GM12892 (cell line): ENCODE results near the gene FARP1. TPM values are rescaled to one million over a fixed set of nuclear protein-coding genes. Genes with fewer than 3 reads are reported as not detected.

Experiments
- DNase-seq: peaks from one replicate; pipeline ENCODE4 v3.0.0; 2011; ENCODE audit not compliant: insufficient read length
- FAIRE-seq: peaks from 2 replicates; lab custom pipeline; 2011; peaks lifted over from hg19 to GRCh38; lab: Jason Lieb, UNC
- POLR2A ChIP-seq: IDR thresholded peaks from 2 replicates; pipeline ENCODE4 v1.6.1; 2011; ENCODE audit warnings: low read depth, low read length, control low read depth
- POLR2AphosphoS5 ChIP-seq: IDR thresholded peaks from 2 replicates; pipeline ENCODE4 v1.6.1; 2011; ENCODE audit warnings: low read depth, low read length, control low read depth
- TAF1 ChIP-seq: IDR thresholded peaks from 2 replicates; pipeline ENCODE4 v1.6.1; 2011; ENCODE audit warnings: low read depth, mild to moderate bottlenecking, control low read depth, low read length, borderline replicate concordance
- polyA plus RNA-seq: library from polyadenylated mRNA; unstranded; fragments of >200 nt; gene quantifications from one replicate; pipeline ENCODE4 v1.2.1, GENCODE V29; 2012; ENCODE audit warnings: missing spikeins, inconsistent platforms; ENCODE audit not compliant: missing spikeins

Gene FARP1
- 0.49 TPM for polyA plus RNA-seq

DNA sequence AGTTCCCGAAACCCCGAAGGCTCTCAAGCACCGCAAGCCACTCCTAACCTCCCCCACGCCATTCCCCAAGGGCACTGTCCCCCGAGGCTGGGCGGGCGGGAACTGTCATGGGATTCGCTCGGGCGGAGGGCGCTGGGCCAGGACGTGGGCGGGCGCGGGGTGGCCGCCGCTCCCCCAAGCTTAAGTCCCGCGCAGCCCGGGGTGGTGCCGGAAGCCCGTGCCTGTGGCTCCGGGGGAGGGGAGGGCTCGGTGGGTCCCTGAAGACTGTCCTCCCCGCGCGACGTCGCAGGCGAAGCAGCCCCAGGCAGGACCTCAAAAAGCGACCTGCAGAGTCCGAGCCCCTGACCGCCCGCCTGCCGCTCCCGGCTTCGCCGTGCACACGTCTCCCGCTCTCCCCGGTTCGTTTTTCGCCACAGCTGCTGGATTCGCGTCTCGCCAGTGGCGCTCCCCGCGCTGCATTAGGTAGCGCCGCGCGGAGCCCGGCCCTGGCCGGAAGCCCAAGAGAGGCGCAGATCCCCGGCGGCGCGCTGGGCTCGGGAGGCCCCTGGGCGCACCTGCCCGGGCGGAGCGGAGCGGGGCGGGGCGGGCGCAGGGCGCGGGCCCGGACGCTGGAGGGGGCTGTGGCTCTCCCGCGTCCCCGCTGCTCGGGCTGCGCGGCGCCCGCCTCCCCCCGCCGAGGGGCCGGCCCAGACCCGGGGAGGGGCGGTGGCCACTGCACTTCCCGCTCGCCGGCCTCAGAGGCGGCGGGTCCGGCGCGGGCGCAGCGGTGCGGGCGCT, at the start of gene FARP1:
FARP1 (plus strand) TSS at position 715 of the 777 bp plus-strand sequence. CDS start 70,149 bp downstream, outside the sequence.
- TF ChIP-seq POLR2A (no peak), TAF1 (no peak), POLR2AphosphoS5 (no peak)
- peak; percentile 38 for DNase-seq
- FAIRE-seq = no peak

GRCh38 chr13:98094678-98095266, 48.1 kb upstream of the FARP1 start:
- no peak for DNase-seq
- TF ChIP-seq POLR2A = no peak
- TF ChIP-seq TAF1 = no peak
- no peak for TF ChIP-seq POLR2AphosphoS5
- no peak for FAIRE-seq

GRCh38 chr13:98096059-98096458, 46.8 kb upstream of the FARP1 start:
- no peak for TF ChIP-seq TAF1
- TF ChIP-seq POLR2A = no peak
- no peak for TF ChIP-seq POLR2AphosphoS5
- DNase-seq (no peak), FAIRE-seq (no peak)

- DNase-seq = no peak
- no peak for FAIRE-seq
- TF ChIP-seq TAF1 (no peak), POLR2A (no peak), POLR2AphosphoS5 (no peak)
These were observed 45.1 kb upstream of the FARP1 start for GRCh38 chr13:98097749-98098148.

GRCh38 chr13:98098516-98098915, 44.4 kb upstream of the FARP1 start:
- no peak for TF ChIP-seq POLR2A
- no peak for TF ChIP-seq TAF1
- TF ChIP-seq POLR2AphosphoS5 = no peak
- DNase-seq (no peak), FAIRE-seq (no peak)

DNA sequence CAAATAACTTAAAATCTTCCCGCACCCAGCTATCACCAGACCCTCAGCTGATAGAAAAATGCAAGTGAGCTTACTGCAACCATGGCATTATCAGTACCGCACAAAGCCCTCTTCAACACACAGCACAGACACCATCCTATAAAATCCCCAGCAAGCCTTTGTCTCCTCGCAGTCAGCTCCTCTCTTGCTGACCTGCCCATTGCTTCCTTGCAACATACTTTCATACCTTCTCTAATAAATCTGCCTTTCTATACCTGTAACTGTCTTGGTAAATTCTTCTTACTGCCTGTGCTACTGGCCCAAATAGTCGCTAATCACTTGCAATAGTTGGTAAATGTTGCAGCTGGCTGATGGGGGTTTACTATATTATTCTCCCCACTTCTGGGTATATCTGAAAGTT, 43.3 kb upstream of the FARP1 start:
- TF ChIP-seq POLR2A (no peak), TAF1 (no peak), POLR2AphosphoS5 (no peak)
- FAIRE-seq (no peak), DNase-seq (no peak)

DNA sequence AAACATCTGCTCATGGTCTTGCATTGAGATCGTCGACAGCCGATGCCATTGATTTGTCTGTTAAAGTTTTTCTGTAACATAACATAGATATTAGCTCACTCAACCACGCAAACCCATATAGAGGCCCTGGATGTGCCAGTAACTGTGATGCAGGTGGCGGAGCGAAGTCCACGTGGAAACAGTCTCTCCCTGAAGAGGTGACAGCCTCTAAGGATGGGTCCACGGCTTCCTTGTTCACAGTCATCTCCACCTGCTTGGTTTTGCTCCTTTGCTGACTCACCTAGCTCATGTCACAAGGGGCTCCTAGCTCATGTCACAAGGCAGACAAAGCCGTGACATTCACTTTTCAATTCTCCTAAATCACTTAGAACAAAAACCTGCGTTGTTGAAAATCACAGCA, 42.4 kb upstream of the FARP1 start:
- DNase-seq (no peak), FAIRE-seq (no peak)
- TF ChIP-seq POLR2AphosphoS5 (no peak), TAF1 (no peak), POLR2A (no peak)

GRCh38 chr13:98103531-98103930, 39.4 kb upstream of the FARP1 start:
- DNase-seq = no peak
- TF ChIP-seq POLR2AphosphoS5 = no peak
- TF ChIP-seq POLR2A = no peak
- no peak for TF ChIP-seq TAF1
- FAIRE-seq = no peak

DNA sequence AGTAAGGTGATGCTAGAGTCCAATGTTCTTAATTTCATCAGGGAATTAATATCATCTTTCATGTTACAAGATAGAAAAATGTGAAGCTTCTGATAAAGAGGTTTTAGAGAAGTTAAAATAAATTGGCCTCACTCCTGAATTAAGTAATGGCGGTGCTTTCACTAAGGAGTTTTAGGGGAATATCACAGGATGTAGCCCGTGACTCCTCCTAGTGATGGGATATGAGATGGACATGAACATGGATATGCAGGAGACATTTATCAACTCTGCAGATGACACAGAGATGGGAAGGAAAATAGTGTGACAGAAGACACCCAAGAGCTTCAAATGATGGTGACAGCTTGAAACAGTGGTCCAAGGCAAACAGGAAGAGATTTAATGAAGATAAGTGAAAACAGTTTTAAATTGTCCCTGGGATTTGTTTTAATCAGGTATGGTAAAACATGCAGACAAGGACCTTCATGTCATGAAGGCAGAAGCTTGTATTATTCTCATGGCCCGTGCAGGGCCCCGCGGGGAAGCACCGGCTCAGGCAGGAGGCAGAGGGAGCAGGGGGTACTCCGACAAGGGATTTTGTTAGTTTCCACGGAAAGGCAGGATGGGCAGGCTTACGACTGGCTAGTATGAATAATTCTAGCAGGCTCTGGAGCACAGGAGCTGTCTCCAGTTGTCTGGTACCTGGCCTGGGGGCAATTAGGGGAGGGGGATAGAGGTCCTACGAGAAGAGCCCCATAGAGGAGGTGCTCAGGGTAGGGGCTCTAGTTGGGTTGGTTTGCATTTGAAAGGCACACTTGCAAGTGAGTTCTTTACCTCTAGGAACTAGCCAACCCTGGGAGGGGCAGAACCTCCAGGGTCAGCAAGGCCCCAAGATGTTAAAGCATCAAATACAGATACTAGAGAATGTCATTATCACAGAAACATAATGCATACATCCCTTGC, 38.7 kb upstream of the FARP1 start:
- DNase-seq (no peak), FAIRE-seq (no peak)
- TF ChIP-seq POLR2A (no peak), TAF1 (no peak), POLR2AphosphoS5 (no peak)

GRCh38 chr13:98105929-98106336, 37.0 kb upstream of the FARP1 start:
- DNase-seq (no peak), FAIRE-seq (no peak)
- no peak for TF ChIP-seq POLR2A
- no peak for TF ChIP-seq TAF1
- no peak for TF ChIP-seq POLR2AphosphoS5

- DNase-seq (no peak), FAIRE-seq (no peak)
- TF ChIP-seq TAF1 = no peak
- no peak for TF ChIP-seq POLR2AphosphoS5
- TF ChIP-seq POLR2A = no peak
These were observed 34.6 kb upstream of the FARP1 start for GRCh38 chr13:98108341-98108740.
